H7 (cell line): ENCODE data around the gene SLC25A29. TPM values are rescaled to one million over a fixed set of nuclear protein-coding genes. Genes with fewer than 3 reads are reported as not detected.
"Not testable (repeated sequence)": the region's sequence is repeated elsewhere in the genome, so short reads cannot be mapped to it uniquely, and the experiment has no call there.

ENCODE experiments used
- DNase-seq: peaks from one replicate; pipeline ENCODE4 v3.0.0; 2012
- H3K27me3 ChIP-seq: 2 replicates; pipeline ENCODE4 v1.6.0; 2011; ENCODE audit warnings: mild to moderate bottlenecking, low read length; ENCODE audit not compliant: control insufficient read depth, insufficient read depth
- H3K36me3 ChIP-seq: replicated peaks from 2 replicates; pipeline ENCODE4 v1.5.1; 2011; ENCODE audit warnings: low read length; ENCODE audit not compliant: control insufficient read depth, insufficient read depth
- H3K4me3 ChIP-seq: 2 replicates; pipeline ENCODE4 v1.5.1; 2011; ENCODE audit warnings: low read depth, mild to moderate bottlenecking, control low read depth, low read length, moderate library complexity; ENCODE audit not compliant: insufficient read depth
- total RNA-seq: library from RNA; depleted of rRNA; stranded (reverse); fragments of >200 nt; shearing (Covaris generic); gene quantifications from 2 replicates; pipeline ENCODE4 v1.2.3, GENCODE V29; 2014

SLC25A29 gene
- total RNA-seq, 1 experiment from 2014 or later = 124 TPM

DNA sequence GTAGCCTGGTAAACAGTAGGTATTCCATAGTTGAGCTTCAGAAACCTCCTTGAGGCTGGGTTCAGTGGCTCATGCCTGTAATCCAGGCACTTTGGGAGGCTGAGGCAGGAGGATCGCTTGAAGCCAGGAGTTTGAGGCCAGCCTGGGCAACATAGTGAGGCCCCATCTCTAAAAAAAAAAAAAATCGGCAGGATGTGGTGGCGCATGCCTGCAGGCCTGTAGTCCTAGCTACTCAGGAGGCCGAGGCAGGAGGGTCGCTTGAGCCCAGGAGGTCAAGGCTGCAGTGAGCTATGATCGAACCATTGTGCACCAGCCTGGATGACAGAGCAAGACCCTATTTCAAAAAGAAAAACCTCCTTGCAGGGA is 2.2 kb upstream of the SLC25A29 start:
- H3K27me3 ChIP-seq, DNase-seq, H3K4me3 ChIP-seq, H3K36me3 ChIP-seq: not testable (repeated sequence)

DNA sequence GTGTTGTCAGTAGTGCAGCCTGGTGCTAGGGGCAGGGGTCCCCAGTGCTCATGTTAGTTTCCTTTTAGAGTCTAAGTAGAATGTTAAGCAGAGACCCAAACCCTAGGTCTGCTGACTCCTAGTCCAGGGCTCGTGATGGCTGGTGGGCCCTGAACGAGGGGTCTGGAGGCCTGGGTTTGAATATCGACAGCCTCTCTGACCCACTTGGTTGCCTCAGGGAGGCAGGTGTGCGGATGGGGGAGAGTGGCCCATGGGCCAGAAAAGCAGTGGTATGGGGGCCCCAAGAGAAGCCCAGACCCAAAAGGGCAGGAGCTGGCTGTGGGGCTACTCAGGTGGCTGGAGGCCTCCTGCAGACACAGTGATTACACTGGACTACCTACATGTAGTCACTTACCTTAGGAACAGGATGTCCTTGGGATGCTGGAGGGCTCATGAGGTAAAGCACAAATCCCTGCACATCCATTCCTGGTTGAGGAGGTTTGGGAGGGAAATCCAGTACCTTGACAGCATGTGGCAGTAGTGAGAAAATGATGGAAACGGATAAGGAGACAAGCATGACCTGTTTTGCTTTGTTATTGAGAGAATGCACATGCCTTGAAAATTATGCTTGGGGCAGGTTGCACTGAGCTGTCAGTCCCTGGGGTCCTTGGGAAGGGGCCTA is 1.7 kb upstream of the SLC25A29 start:
- no peaks in the 10 kb centered on the region for H3K36me3 ChIP-seq
- H3K4me3 ChIP-seq = peak overlapping the region; percentile 95
- no peak for DNase-seq
- 0 out of 2 replicates have a peak, but pooled peaks cover 2% of the 10 kb centered on the region for H3K27me3 ChIP-seq

DNA sequence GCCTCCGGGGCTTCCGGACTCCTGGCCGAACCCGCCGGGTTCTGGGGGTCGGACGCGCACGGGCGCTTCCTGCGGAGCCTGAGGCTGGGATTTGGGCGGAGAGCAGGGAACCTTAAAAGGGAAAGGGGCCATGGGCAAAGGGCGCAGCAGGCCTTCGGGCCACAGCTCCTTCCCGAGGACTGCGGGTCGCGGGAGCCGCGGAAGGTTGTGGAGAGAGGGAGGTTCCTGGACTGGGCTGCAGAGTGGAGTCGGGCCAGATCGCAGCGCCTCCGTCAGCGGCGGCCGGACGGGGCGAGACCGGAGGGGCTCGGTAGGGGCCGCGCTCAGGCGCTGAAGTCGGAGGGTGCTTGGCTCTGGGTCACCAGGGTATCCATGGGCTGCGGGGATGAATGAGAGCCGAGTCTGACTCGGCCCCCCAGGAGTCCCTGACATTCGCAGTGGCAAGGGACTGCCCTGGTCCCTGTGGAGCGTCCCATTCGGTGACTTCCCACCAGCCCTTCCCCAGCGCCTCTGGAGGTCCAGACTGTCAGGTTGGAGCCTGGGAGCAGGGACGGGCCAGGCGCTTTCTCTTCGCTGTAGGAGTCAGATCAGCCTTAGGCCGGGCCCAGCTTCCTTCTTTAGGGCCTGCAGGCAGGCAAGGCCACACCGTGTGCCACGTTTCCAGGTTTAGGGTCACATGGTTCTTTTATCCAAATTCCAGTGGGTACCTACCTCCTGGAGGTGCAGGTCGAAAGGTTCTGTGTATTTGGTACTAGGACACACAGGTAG is 938 bp upstream of the SLC25A29 start:
- peak; percentile 86 for DNase-seq
- Histone ChIP-seq H3K4me3 (peak overlapping the region; percentile 95), H3K36me3 (no peaks in the 10 kb centered on the region), H3K27me3 (0 out of 2 replicates have a peak, but pooled peaks cover 2% of the 10 kb centered on the region)

GRCh38 chr14:100305324-100306100 is 732 bp downstream of the SLC25A29 start:
- no peaks in the 10 kb centered on the region for H3K36me3 ChIP-seq
- peak overlapping the region; percentile 82 for H3K4me3 ChIP-seq
- H3K27me3 ChIP-seq = 0 out of 2 replicates have a peak, but pooled peaks cover 2% of the 10 kb centered on the region
- DNase-seq = peak; percentile 89

- peak overlapping the region; percentile 82 for H3K4me3 ChIP-seq
Measured at GRCh38 chr14:100304825-100305323, 1.4 kb downstream of the SLC25A29 start.

GRCh38 chr14:100303925-100304324 is 2.3 kb downstream of the SLC25A29 start:
- DNase-seq = peak; percentile 86
- no peak overlapping the region for H3K4me3 ChIP-seq
- H3K36me3 ChIP-seq = peaks cover 1% of the 10 kb centered on the region; the same call in 1 of the 2 replicates
- 0 out of 2 replicates have a peak, but pooled peaks cover 2% of the 10 kb centered on the region for H3K27me3 ChIP-seq

More at GRCh38 chr14:100304825-100305323, 1.4 kb downstream of the SLC25A29 start:
- peak; percentile 89 for DNase-seq
- Histone ChIP-seq H3K27me3 (0 out of 2 replicates have a peak, but pooled peaks cover 2% of the 10 kb centered on the region), H3K36me3 (no peaks in the 10 kb centered on the region)

GRCh38 chr14:100303179-100303578 is 3.1 kb downstream of the SLC25A29 start:
- H3K4me3 ChIP-seq = no peak overlapping the region
- H3K27me3 ChIP-seq = 0 out of 2 replicates have a peak, but pooled peaks cover 2% of the 10 kb centered on the region
- H3K36me3 ChIP-seq = peaks cover 2% of the 10 kb centered on the region
- DNase-seq = no peak

- Histone ChIP-seq H3K36me3 (peaks cover 2% of the 10 kb centered on the region), H3K27me3 (0 out of 2 replicates have a peak, but pooled peaks cover 2% of the 10 kb centered on the region), H3K4me3 (no peak overlapping the region)
- DNase-seq = no peak
Measured at GRCh38 chr14:100302616-100303015, 3.6 kb downstream of the SLC25A29 start.

- Histone ChIP-seq H3K36me3 (peaks cover 4% of the 10 kb centered on the region), H3K27me3 (no peaks in the 10 kb centered on the region), H3K4me3 (no peak overlapping the region)
- no peak for DNase-seq
Measured at GRCh38 chr14:100299238-100299560, 7.0 kb downstream of the SLC25A29 start.

DNA sequence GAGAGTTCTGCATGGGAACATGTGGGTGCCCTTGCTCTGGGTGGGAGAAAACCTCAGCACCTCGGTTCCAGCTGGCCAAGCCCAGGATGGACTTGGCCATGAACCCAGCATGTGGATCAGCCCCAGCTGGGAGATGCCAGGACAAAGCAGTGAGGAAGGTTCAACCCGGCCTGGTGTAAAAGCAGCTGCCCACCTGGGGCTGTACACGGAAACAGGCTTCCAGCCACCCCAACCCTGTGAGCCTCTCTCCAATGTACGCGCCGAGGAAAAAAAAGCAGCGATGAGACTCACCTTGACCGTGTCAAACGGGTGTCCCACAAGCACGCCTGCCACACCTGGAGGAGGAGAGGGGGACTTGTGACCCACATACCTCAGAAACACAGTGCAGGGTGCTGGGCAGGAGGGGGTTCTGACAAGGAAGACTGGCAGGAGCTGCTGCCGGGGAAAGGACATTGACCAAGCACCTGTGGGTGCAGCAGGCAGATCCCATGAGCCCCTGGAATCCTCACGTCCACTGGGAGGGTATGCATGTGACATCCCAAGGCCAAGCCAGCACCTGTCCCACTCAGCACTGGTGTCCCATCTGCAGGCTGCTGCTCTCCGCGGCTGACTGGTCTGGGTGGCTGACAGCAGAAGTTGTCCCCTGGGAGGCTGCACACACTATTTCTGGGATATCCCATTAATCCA is 7.5 kb downstream of the SLC25A29 start:
- no peak for DNase-seq
- peaks cover 4% of the 10 kb centered on the region for H3K36me3 ChIP-seq
- no peaks in the 10 kb centered on the region for H3K27me3 ChIP-seq
- H3K4me3 ChIP-seq = no peak overlapping the region

DNA sequence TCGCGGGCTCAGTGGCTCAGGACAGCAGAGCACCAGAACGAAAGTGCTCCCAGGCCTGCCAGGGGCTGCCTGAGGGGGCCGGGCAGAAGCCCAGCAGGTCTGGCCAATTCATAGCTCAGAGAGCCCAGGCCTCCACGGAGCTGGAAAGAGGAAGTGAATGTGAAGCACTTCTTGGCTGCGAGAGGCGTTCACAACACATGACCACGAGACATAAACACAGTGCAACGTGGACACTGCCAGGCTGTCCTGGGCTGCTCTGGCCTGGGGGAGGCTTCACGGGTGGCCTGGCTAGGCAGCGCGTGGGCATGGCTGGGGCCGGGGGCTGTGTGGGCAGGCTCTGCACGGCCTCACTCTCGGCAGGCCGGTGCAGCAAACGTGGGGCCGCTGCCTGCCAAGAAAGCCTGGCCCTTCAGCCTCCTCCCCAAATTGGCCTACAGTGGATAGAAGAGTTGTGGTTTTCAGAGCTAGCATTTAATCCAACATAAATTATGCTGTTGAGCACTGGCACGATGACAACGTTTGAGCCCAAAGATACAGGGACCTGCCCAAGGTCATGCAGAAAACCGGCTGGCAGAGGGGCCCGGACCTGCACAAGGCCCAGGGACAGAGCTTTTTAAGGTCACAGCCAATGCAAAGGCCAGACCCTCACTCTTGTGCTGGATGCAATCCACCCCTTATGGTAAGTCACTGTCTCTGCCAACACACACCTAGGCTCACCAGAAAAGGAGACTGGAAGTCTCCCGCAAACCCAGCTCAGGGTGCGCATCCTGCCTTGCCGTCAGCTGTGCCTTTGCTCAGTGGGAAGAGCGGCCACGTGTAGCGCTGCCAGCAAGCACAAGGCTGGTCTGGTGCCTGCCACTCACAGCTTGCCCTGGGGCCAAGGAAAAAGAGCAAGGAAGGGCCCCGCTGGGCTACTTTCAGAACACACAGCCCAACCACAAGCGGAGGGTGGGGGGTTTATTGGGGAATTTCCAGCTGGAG is 8.6 kb downstream of the SLC25A29 start:
- DNase-seq = peak; percentile 61
- H3K4me3 ChIP-seq = no peak overlapping the region
- no peaks in the 10 kb centered on the region for H3K27me3 ChIP-seq
- H3K36me3 ChIP-seq = peaks cover 4% of the 10 kb centered on the region

- not testable (repeated sequence) for H3K4me3 ChIP-seq, H3K36me3 ChIP-seq, DNase-seq
Measured at GRCh38 chr14:100296729-100297128, 9.5 kb downstream of the SLC25A29 start.

DNA sequence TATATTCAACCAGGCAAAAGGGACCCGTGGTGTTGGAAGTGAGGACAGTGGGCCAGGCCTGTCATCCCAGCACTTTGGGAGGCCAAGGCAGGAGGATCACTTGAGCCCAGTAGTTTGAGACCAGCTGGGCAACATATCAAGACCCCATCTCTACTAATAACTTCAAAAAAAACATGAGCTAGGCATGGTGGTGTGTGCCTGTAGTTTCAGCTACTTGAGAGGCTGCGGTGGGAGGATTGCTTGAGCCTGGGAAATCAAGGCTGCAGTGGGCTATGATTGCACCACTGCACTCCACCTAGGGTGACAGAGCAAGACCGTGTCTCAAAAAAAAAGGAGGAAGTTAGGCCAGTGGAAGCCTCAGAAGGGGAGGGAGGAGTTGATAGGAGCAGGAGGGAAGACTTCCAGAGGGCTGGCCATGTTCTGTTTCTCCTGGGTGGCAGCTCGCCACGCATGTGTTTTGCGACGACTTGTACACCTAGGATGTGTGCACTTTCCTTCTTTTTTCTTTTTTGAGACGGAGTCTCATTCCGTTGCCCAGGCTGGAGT is 10.1 kb downstream of the SLC25A29 start:
- DNase-seq = no peak
- Histone ChIP-seq H3K36me3 (peaks cover 12% of the 10 kb centered on the region), H3K4me3 (no peak overlapping the region), H3K27me3 (no peaks in the 10 kb centered on the region)

More at GRCh38 chr14:100296729-100297128, 9.5 kb downstream of the SLC25A29 start:
- H3K27me3 ChIP-seq = not testable (repeated sequence)
